Tibial nerve (tissue), 4 donors: Measurements from ENCODE around the gene SLC24A3.

Experiments
- EP300 ChIP-seq, 2 donors: sonication (generic); formaldehyde crosslinking; IDR thresholded peaks; one replicate each; pipeline ENCODE4 v1.6.1; 2017; ENCODE audit warnings: antibody characterized with exemption in 2 of 2, mild to moderate bottlenecking in 1 of 2
- TF ChIP-seq, protein P1 (sequence below), 5 experiments: fragments of 200-600 bp in 3 of 5; fragments of 450-650 bp in 2 of 5; sonication (generic) in 3 of 5; IDR thresholded peaks; one replicate each; pipeline ENCODE4 v1.5.1; 2016 to 2019; ENCODE audit warnings: antibody characterized with exemption in 5 of 5, mild to moderate bottlenecking in 3 of 5, moderate library complexity in 2 of 5

DNA sequence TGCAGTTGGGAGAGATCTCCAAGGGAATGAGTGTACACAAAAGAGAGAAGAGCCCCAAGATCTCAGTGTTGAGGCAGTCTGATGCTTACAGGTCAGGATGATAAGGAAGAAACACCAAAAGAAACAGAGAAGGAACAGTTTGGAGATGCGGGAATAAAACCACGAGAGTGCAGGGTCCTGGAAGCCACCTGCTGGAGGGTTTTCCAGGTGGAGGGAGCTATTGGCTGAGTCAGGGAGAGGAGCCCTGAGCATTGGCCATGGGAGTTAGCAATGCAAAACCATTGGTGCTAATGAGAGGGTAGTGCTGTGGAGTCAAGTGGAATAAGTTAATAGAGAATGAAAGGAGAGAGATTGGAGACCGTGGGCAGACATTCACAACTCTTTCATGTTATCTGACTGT lies 506.4 kb downstream of the SLC24A3 start:
- TF ChIP-seq, protein P1, sequence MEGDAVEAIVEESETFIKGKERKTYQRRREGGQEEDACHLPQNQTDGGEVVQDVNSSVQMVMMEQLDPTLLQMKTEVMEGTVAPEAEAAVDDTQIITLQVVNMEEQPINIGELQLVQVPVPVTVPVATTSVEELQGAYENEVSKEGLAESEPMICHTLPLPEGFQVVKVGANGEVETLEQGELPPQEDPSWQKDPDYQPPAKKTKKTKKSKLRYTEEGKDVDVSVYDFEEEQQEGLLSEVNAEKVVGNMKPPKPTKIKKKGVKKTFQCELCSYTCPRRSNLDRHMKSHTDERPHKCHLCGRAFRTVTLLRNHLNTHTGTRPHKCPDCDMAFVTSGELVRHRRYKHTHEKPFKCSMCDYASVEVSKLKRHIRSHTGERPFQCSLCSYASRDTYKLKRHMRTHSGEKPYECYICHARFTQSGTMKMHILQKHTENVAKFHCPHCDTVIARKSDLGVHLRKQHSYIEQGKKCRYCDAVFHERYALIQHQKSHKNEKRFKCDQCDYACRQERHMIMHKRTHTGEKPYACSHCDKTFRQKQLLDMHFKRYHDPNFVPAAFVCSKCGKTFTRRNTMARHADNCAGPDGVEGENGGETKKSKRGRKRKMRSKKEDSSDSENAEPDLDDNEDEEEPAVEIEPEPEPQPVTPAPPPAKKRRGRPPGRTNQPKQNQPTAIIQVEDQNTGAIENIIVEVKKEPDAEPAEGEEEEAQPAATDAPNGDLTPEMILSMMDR (IDR thresholded peaks at IDR 0.05) = no peak
- TF ChIP-seq EP300 (IDR thresholded peaks at IDR 0.05) = no peak
